ENCODE data around the gene KIAA1755.
"Not testable (repeated sequence)": the region's sequence is repeated elsewhere in the genome, so short reads cannot be mapped to it uniquely, and the experiment has no call there.

The KIAA1755 gene

GRCh38 chr20:38267901-38268514, 7.5 kb upstream of the KIAA1755 start:
- no peak for DNase-seq (ENCODE audit: low read depth)
- no peak overlapping the region for H3K4me3 ChIP-seq (ENCODE audit: low read depth, low read length)

DNA sequence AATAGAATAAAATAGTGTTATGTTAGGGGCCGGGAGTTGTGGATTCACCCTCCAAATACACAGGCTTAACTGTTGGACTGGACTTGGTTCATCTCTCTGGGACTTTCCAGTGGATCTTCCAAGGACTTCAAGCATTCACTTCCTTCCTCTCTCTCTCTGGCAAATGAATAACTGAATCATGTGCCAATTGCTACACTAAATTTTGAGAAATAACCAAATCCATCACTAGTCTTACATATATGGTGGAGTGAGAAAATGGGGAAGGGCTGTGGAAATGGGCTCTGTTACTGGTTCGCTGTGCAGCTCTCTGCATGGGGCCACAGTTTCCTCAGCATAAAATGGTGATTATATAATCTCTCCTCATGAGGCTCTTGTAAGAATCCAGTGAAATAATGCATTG, 6.8 kb upstream of the KIAA1755 start:
- DNase-seq (ENCODE audit: low read depth): no peak
- no peak overlapping the region for H3K4me3 ChIP-seq (ENCODE audit: low read depth, low read length)

DNA sequence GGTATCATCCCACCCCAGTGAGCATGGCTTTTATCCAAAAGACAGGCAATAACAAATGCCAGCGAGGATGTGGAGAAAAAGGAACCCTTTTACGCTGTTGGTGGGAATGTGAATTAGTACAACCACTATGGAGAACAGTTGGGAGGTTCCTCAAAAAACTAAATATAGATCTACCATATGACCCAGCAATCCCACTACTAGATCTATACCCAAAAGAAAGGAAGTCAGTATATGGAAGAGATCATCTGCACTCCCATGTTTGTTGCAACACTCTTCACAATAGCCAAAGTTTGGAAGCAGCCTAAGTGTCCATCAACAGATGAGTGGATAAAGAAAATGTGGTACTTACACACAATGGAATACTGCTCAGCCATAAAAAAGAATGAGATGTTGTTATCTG, 5.9 kb upstream of the KIAA1755 start:
- no peak overlapping the region for H3K4me3 ChIP-seq (ENCODE audit: low read depth, low read length)
- DNase-seq (ENCODE audit: low read depth): no peak

DNA sequence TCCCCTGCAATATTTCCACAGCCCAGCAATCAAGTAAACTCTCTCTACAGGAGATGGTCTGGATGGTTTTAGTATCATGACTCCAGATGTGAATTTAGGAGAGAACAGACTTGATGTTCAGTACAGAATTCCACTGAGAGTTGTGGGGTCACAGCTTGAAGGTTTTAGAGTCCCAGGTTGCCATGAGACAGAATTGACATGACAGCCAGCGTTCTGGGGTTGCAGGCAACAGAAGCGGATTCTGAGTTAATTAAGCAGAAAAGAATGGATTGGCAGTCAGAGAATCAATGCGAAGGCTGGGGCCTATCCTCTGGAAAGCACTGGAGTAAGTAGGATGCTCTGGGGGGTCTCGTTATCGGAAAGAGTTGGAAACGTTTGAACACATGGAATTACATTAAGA, 2.4 kb upstream of the KIAA1755 start:
- DNase-seq (ENCODE audit: low read depth): no peak
- H3K4me3 ChIP-seq (ENCODE audit: low read depth, low read length): no peak overlapping the region

- H3K4me3 ChIP-seq (ENCODE audit: low read depth, low read length): no peak overlapping the region
- no peak for DNase-seq (ENCODE audit: low read depth)
Measured at GRCh38 chr20:38261054-38261390, 487 bp upstream of the KIAA1755 start.

DNA sequence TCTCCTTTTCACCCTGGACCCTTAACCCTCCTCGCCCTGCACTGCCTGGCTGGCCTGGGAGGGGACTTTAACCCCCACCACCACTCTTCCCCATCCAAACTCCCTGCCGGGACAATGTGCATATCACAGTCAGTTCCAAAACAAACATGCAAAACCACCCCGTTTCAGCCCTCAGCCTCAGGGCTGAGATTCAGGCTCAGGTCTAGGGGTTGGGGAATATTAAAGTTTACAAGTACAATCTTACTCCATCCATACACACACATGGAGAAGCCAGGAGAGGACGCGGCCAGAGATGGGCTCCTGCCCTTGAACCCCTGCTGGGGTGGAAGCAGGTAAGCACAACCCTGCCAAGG, 534 bp downstream of the KIAA1755 start:
- no peak for DNase-seq (ENCODE audit: low read depth)
- peak overlapping the region; percentile 41 for H3K4me3 ChIP-seq (ENCODE audit: low read depth, low read length)

DNA sequence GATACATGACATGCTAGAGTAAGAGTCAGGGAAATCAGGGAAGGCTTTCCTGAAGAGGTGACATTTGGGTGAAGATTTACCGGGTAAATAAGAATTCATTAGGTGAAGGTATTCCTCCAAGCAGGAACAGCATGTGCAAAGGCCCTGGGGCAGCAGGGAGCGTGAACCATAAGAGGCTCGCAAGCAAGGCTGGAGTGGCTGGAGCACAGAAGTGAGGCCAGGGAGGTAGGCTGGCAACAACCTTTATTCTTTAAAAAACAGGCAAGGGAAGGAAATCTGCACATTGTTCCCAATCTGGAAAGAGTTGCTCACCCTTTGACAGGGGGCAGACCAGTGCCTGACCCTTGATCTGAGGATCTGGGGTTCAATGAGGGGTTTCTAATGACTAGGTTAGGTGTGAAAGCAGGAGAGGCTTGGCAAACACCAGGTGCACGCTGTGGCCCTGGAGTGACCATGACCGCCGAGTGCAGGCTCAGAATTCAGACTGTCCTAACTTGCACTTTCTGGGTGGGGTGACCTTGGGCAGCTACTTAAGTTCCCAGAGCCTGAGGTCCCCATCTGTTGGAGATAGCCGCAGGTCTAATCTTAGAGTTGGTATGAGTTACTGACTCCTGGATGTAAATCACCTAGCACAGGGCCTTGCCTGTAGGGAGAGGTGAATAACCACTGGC, 1.9 kb downstream of the KIAA1755 start:
- no peak overlapping the region for H3K4me3 ChIP-seq (ENCODE audit: low read depth, low read length)
- DNase-seq (ENCODE audit: low read depth): no peak

GRCh38 chr20:38256966-38257365, 3.6 kb downstream of the KIAA1755 start:
- DNase-seq (ENCODE audit: low read depth): no peak
- H3K4me3 ChIP-seq (ENCODE audit: low read depth, low read length): no peak overlapping the region

- DNase-seq (ENCODE audit: low read depth): no peak
- H3K4me3 ChIP-seq (ENCODE audit: low read depth, low read length): no peak overlapping the region
Measured at GRCh38 chr20:38256021-38256420, 4.5 kb downstream of the KIAA1755 start.

- DNase-seq (ENCODE audit: low read depth): no peak
- H3K4me3 ChIP-seq (ENCODE audit: low read depth, low read length): no peak overlapping the region
Measured at GRCh38 chr20:38255393-38255792, 5.1 kb downstream of the KIAA1755 start.

- not testable (repeated sequence) for DNase-seq (ENCODE audit: low read depth); H3K4me3 ChIP-seq (ENCODE audit: low read depth, low read length)
Measured at GRCh38 chr20:38254621-38255020, 5.9 kb downstream of the KIAA1755 start.

- H3K4me3 ChIP-seq (ENCODE audit: low read depth, low read length): no peak overlapping the region
- DNase-seq (ENCODE audit: low read depth): no peak
Measured at GRCh38 chr20:38253571-38253970, 7.0 kb downstream of the KIAA1755 start.

GRCh38 chr20:38252292-38253288, 7.9 kb downstream of the KIAA1755 start:
- no peak overlapping the region for H3K4me3 ChIP-seq (ENCODE audit: low read depth, low read length)
- DNase-seq (ENCODE audit: low read depth): no peak

GRCh38 chr20:38251441-38251840, 9.1 kb downstream of the KIAA1755 start:
- not testable (repeated sequence) for H3K4me3 ChIP-seq (ENCODE audit: low read depth, low read length); DNase-seq (ENCODE audit: low read depth)

GRCh38 chr20:38250609-38251008, 9.9 kb downstream of the KIAA1755 start:
- H3K4me3 ChIP-seq (ENCODE audit: low read depth, low read length): no peak overlapping the region
- no peak for DNase-seq (ENCODE audit: low read depth)

DNA sequence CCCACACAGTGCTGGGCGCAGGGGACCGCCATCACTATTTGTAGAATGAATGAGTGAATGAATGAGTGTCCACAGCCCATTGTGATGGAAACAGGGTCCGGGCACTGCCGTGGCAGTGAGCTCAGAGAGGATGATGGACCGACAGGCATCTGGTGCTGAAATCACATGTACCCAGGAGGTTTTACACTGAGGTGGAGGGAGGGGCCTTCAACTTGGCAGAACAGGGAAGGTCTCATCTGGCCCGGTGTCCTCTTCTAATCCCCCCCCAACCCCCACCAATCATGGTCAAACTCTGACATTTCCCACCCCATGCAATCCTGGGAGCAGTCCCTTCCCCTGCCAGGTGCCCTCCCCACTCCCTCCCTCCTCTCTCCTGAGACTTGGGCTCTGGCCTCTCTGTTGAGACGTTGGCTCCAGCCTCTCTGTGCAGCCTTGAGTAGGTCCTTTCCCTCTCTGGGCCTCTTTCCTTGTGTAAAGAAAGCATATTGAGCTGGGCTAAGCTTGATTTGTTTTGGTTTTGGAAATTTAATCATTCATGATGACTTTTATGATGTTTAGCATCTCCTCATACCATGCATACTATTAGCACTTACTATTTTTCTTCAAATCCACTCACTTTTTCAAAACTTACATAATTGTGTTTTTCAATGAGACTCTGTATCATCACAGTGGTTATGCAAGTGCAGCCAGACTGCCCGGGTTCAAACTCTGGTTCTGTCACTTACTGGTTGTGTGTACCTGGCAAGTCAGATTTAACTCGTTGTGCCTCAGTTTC, 10.8 kb downstream of the KIAA1755 start:
- no peak for DNase-seq (ENCODE audit: low read depth)
- no peak overlapping the region for H3K4me3 ChIP-seq (ENCODE audit: low read depth, low read length)

DNA sequence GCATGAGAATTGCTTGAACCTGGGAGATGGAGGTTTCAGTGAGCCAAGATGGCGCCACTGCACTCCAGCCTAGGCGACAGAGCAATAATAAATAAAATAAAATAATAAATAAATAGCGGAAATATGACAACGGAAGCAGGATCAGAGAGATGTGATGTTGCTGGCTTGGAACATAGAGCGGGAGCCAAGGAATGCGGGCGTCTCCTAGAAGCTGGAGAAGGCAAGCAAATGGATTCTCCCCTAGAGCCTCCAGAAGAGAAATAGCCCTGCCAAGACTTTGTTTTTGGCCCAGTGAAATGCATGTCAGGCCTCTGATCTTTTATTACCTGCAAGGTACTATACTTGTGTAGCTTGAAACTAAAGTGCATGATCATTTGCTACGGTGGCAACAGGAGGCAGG, 12.4 kb downstream of the KIAA1755 start:
- no peak overlapping the region for H3K4me3 ChIP-seq (ENCODE audit: low read depth, low read length)
- no peak for DNase-seq (ENCODE audit: low read depth)

GRCh38 chr20:38247725-38248124, 12.8 kb downstream of the KIAA1755 start:
- DNase-seq (ENCODE audit: low read depth); H3K4me3 ChIP-seq (ENCODE audit: low read depth, low read length): not testable (repeated sequence)

DNA sequence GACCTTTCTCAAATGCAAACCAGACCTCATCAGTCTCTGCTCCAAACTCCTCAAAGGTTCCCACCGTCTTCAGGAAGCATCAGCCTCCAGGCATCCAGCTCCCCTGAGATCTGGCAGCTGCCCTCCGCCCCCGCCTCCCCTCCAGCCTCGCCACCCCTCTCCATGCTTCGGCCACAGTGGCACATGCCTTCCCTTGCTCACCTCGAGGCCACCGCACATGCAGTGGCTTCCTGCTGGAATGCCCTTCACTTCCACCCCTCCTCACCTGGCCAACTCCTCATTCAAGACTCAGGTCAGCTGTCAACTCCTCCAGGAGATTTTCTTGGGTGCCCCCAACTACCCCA, 13.4 kb downstream of the KIAA1755 start:
- H3K4me3 ChIP-seq (ENCODE audit: low read depth, low read length): no peak overlapping the region
- no peak for DNase-seq (ENCODE audit: low read depth)

Data from skeletal muscle cell (primary cell).